OCI-LY1 (cell line): ENCODE measurements around the gene CLEC1A.

Source experiments
- CTCF ChIP-seq: fragments of 200-600 bp; sonication (generic), shearing (Covaris generic); IDR thresholded peaks from 2 replicates; pipeline ENCODE4 v1.5.1; 2017; ENCODE audit warnings: mild to moderate bottlenecking, antibody characterized with exemption, low read length, moderate library complexity, mixed read lengths
- EZH2 ChIP-seq: fragments of 200-600 bp; sonication (generic), shearing (Covaris generic); IDR thresholded peaks from 2 replicates; pipeline ENCODE4 v1.8.0; 2017; ENCODE audit warnings: borderline replicate concordance, mixed run types, mild to moderate bottlenecking, antibody characterized with exemption, low read length, moderate library complexity, mixed read lengths

GRCh38 chr12:10072131-10072530 is 26.7 kb downstream of the CLEC1A start:
- no peak for TF ChIP-seq CTCF
- TF ChIP-seq EZH2: no peak
